GM21825 (cell line): ENCODE results near the gene MAB21L2.

Experiments
- ATAC-seq: cut with Tn5 transposase; IDR thresholded peaks from one replicate; pipeline ENCODE4 v1.9.1; 2021; ENCODE audit warnings: mild to moderate bottlenecking, moderate library complexity; ENCODE audit not compliant: unreplicated experiment

MAB21L2 gene

GRCh38 chr4:150600812-150601445, 19.0 kb downstream of the MAB21L2 start:
- no peak for ATAC-seq

- no peak for ATAC-seq
Observed at GRCh38 chr4:150609131-150609530, 27.2 kb downstream of the MAB21L2 start.

GRCh38 chr4:150619042-150619441, 37.1 kb downstream of the MAB21L2 start:
- no peak for ATAC-seq

- ATAC-seq, result no peak
Observed at GRCh38 chr4:150624055-150624454, 42.1 kb downstream of the MAB21L2 start.

- no peak for ATAC-seq
Observed at GRCh38 chr4:150625033-150625432, 43.1 kb downstream of the MAB21L2 start.

GRCh38 chr4:150628073-150628472, 46.1 kb downstream of the MAB21L2 start:
- ATAC-seq, result no peak

GRCh38 chr4:150632639-150633038, 50.7 kb downstream of the MAB21L2 start:
- ATAC-seq, result no peak
